H1 (cell line): Measurements from ENCODE around the gene PIGU. TPM values are rescaled to one million over a fixed set of nuclear protein-coding genes. Genes with fewer than 3 reads are reported as not detected.

ENCODE experiments used
- ASH2L ChIP-seq: fragments of 200-600, 300-600 bp; sonication (generic); IDR thresholded peaks from one replicate; pipeline ENCODE4 v1.7.1; 2017; ENCODE audit warnings: low read length
- BCL11A ChIP-seq, 2 experiments: IDR thresholded peaks; one replicate each; pipeline ENCODE4 v1.6.1; 2011; ENCODE audit warnings: low read depth in 2 of 2, low read length in 2 of 2, mild to moderate bottlenecking in 2 of 2
- BRCA1 ChIP-seq: IDR thresholded peaks from 2 replicates; pipeline ENCODE4 v1.6.1; 2012; ENCODE audit warnings: low read depth, low read length, improper control_type of control experiment
- CHD2 ChIP-seq: IDR thresholded peaks from 2 replicates; pipeline ENCODE4 v1.6.1; 2012; ENCODE audit warnings: low read length, improper control_type of control experiment
- CREB1 ChIP-seq: IDR thresholded peaks from 2 replicates; pipeline ENCODE4 v1.6.1; 2012; ENCODE audit warnings: inconsistent platforms
- EGR1 ChIP-seq: IDR thresholded peaks from 2 replicates; pipeline ENCODE4 v1.6.1; 2011; ENCODE audit warnings: low read depth, low read length, borderline replicate concordance
- EZH2 ChIP-seq: fragments of 200-600 bp; sonication (generic); IDR thresholded peaks from 2 replicates; pipeline ENCODE4 v1.7.1; 2012; ENCODE audit warnings: low read depth, mild to moderate bottlenecking, moderate library complexity, low read length, inconsistent platforms; ENCODE audit not compliant: severe bottlenecking
- FOSL1 ChIP-seq: IDR thresholded peaks from 2 replicates; pipeline ENCODE4 v1.6.1; 2011; ENCODE audit warnings: mild to moderate bottlenecking, low read depth, low read length, moderate library complexity; ENCODE audit not compliant: insufficient read depth
- GTF2F1 ChIP-seq: IDR thresholded peaks from 2 replicates; pipeline ENCODE4 v1.6.1; 2012; ENCODE audit warnings: low read depth, low read length, improper control_type of control experiment, borderline replicate concordance
- HDAC2 ChIP-seq, 2 experiments: fragments of 300-600 bp in 1 of 2; sonication (generic) in 1 of 2; IDR thresholded peaks; 2 replicates each; pipeline ENCODE4 v1.6.1; 2011 to 2012; ENCODE audit warnings: low read depth in 2 of 2, low read length in 2 of 2, mild to moderate bottlenecking in 2 of 2, moderate library complexity in 2 of 2, borderline replicate concordance in 1 of 2, inconsistent platforms in 1 of 2
- JUN ChIP-seq: IDR thresholded peaks from 2 replicates; pipeline ENCODE4 v1.6.1; 2011; ENCODE audit warnings: low read depth, mild to moderate bottlenecking, improper control_type of control experiment, low read length
- KDM4A ChIP-seq: IDR thresholded peaks from one replicate; pipeline ENCODE4 v1.7.1; 2012; ENCODE audit warnings: low read depth, mild to moderate bottlenecking, moderate library complexity, low read length, inconsistent platforms; ENCODE audit not compliant: severe bottlenecking
- MAFK ChIP-seq: IDR thresholded peaks from 2 replicates; pipeline ENCODE4 v1.6.1; 2012; ENCODE audit warnings: low read depth, mild to moderate bottlenecking, improper control_type of control experiment, low read length
- POLR2A ChIP-seq, 2 experiments: IDR thresholded peaks; 1 replicate in 1 of 2; 2 replicates in 1 of 2; pipeline ENCODE4 v1.6.1; 2011; ENCODE audit warnings: low read depth in 2 of 2, low read length in 2 of 2, mild to moderate bottlenecking in 2 of 2; ENCODE audit errors: control extremely low read depth in 1 of 2
- POLR2AphosphoS5 ChIP-seq: IDR thresholded peaks from 2 replicates; pipeline ENCODE4 v1.6.1; 2011; ENCODE audit warnings: low read depth, low read length
- SAP30 ChIP-seq: fragments of 300-600 bp; sonication (generic); IDR thresholded peaks from 2 replicates; pipeline ENCODE4 v1.7.1; 2012; ENCODE audit warnings: low read length, moderate library complexity, mild to moderate bottlenecking, inconsistent platforms; ENCODE audit not compliant: insufficient read depth, insufficient replicate concordance
- SIRT6 ChIP-seq: IDR thresholded peaks from one replicate; pipeline ENCODE4 v1.7.1; 2012; ENCODE audit warnings: low read length, inconsistent platforms
- TBP ChIP-seq: IDR thresholded peaks from 2 replicates; pipeline ENCODE4 v1.6.1; 2011; ENCODE audit warnings: low read depth, low read length, improper control_type of control experiment
- TEAD4 ChIP-seq: IDR thresholded peaks from 2 replicates; pipeline ENCODE4 v1.6.1; 2012; ENCODE audit warnings: low read depth, low read length, inconsistent platforms, mixed read lengths
- ZNF274 ChIP-seq: IDR thresholded peaks from 2 replicates; pipeline ENCODE4 v1.7.0; 2012; ENCODE audit warnings: low read length, borderline replicate concordance; ENCODE audit errors: extremely low read depth
- polyA plus RNA-seq, 7 experiments: library from polyadenylated mRNA; depleted of rRNA in 3 of 7; stranded (reverse) in 5 of 7; unstranded in 2 of 7; fragments of >200 nt in 5 of 7; fragments of 200-250 nt in 2 of 7; gene quantifications; 1 replicate in 5 of 7; 2 replicates in 1 of 7; 4 replicates in 1 of 7; pipeline versions ENCODE4 v1.2.1 to v1.2.3, GENCODE V29; 2011 to 2013; ENCODE audit warnings: missing spikeins in 2 of 7, mixed read lengths in 2 of 7
- total RNA-seq: library from RNA; stranded (reverse); fragmentation: NEBNext Ultra II Directional; extraction: Animal tissue kit (Norgen Biotek cat#: 25700); gene quantifications from 2 replicates; pipeline ENCODE4 v1.2.1, GENCODE V29; 2021
- TF ChIP-seq, protein P1 (sequence below): IDR thresholded peaks from 2 replicates; pipeline ENCODE4 v1.6.1; 2012; ENCODE audit warnings: inconsistent platforms
- TF ChIP-seq, protein P2 (sequence below): IDR thresholded peaks from 2 replicates; pipeline ENCODE4 v1.6.1; 2011; ENCODE audit warnings: low read length, improper control_type of control experiment

The PIGU gene
- total and polyA plus RNA-seq, 2 of the 8 experiments (the other 6 are each of a cell fraction or from before 2014, with no cell fraction given) = 28.3 to 117 TPM

DNA sequence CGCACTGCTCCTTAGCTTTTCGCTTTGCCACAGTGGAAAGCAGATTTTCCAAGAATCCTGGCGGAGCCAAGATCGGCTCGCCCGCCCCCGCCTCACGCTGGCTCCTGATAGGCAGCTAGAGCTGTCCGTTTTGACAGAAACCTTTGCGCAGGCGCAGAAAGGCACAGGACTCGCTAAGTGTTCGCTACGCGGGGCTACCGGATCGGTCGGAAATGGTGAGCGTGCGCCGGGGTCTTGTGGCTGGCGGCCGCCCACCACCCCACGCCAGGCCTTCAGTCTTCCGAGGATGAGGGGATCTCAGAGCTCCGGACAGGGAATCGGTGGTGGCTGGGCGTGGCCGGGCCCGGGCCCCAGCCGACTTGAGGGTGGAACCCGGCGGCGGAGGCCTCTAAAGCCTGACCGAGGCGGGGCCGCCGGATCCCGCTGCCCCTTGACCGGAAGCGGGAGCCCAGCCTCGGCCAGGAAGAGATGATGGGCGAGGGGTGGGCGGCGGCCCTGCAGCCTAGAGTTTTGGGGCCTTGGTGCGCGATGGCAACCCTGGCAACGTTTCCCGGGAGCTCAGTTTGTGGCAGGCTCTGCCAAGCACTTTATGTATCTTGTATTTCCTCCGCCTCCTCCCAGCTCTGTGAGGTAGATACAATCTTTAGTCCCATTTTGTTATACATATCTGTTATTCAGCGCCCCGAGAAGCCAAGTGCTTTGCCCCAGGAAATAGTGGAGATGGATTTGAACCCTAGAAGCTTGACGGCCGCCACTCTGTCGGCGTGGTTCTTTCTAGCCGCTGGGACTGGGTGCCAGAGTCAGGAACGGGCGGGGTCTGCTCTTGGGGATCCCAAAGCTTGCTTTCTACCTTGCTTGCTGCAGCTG is 160.4 kb downstream of the PIGU start, which contains the start of gene DYNLRB1 (continued):
- TF ChIP-seq POLR2AphosphoS5 (peak; percentile 78; the same call in 1 of the 2 replicates), FOSL1 (no peak), SIRT6 (no peak), EZH2 (no peak), KDM4A (peak; percentile 32), JUN (no peak), ZNF274 (no peak), EGR1 (no peak), GTF2F1 (no peak), TEAD4 (no peak), BCL11A (IDR thresholded peaks at IDR 0.05; ENCODE audit: low read depth in 2 of 2, low read length in 2 of 2) (no peak), POLR2A (IDR thresholded peaks at IDR 0.05; ENCODE audit: control extremely low read depth in 1 of 2, low read depth in 2 of 2, low read length in 2 of 2) (peak; percentile 76 to 77), ASH2L (peak; percentile 79), SAP30 (peak; percentile 64), HDAC2 (IDR thresholded peaks at IDR 0.05; ENCODE audit: borderline replicate concordance in 1 of 2, low read depth in 2 of 2, low read length in 2 of 2) (0 out of 4 replicates have a peak, but pooled peaks of 1 of the 2 experiments have one; percentile 54), TBP (peak; percentile 61; the same call in 1 of the 2 replicates), CREB1 (no peak), BRCA1 (no peak), CHD2 (peak; percentile 52; the same call in 1 of the 2 replicates), MAFK (no peak)
- TF ChIP-seq, protein P1, sequence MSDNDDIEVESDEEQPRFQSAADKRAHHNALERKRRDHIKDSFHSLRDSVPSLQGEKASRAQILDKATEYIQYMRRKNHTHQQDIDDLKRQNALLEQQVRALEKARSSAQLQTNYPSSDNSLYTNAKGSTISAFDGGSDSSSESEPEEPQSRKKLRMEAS = no peak
- TF ChIP-seq, protein P2, sequence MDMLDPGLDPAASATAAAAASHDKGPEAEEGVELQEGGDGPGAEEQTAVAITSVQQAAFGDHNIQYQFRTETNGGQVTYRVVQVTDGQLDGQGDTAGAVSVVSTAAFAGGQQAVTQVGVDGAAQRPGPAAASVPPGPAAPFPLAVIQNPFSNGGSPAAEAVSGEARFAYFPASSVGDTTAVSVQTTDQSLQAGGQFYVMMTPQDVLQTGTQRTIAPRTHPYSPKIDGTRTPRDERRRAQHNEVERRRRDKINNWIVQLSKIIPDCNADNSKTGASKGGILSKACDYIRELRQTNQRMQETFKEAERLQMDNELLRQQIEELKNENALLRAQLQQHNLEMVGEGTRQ = no peak
